HCT116 (cell line): Measurements from ENCODE around the gene VPS25. TPM values are rescaled to one million over a fixed set of nuclear protein-coding genes. Genes with fewer than 3 reads are reported as not detected.

Experiments
- ATAC-seq: fragments of 200-7000 bp; cut with Tn5 transposase; 2 replicates; pipeline ENCODE4 v1.9.1; 2020; ENCODE audit warnings: mild to moderate bottlenecking, moderate library complexity
- BruUV-seq: library from RNA; stranded (reverse); fragments of 400-500 nt; replicated peaks from 2 replicates; lab custom pipeline; 2021; lab: Mats Ljungman, UMichigan
- CTCF ChIA-PET: fragments of 300-600 bp; sonication (Branson Sonifier 250); formaldehyde crosslinking; loops from one replicate; lab custom pipeline; 2021; ENCODE audit warnings: antibody characterized with exemption; lab: Charles Lee
- POLR2A ChIA-PET: fragments of 300-600, 350-600 bp; sonication (Branson Sonifier 250); formaldehyde crosslinking; loops from one replicate; lab custom pipeline; 2021; ENCODE audit warnings: antibody characterized with exemption; lab: Charles Lee
- RAD21 ChIA-PET, 2 experiments: fragments of 300-600 bp; sonication (Branson Sonifier 250); formaldehyde crosslinking; loops; one replicate each; lab custom pipeline; 2023; ENCODE audit warnings: low total read pairs in 2 of 2; ENCODE audit not compliant: uncharacterized antibody in 2 of 2, unreplicated experiment in 2 of 2, low non-redundant PET in 1 of 2; lab: Charles Lee
- DNase-seq: peaks from one replicate; pipeline ENCODE4 v3.0.0-alpha.2; 2010; ENCODE audit warnings: low read depth, low spot score
- H2AFZ ChIP-seq: fragments of 200-600 bp; shearing (Covaris generic), sonication (generic); 2 replicates; pipeline ENCODE4 v1.6.1; 2017; ENCODE audit warnings: low read depth, mixed run types, mixed read lengths, antibody characterized with exemption, low read length; ENCODE audit not compliant: poor library complexity, severe bottlenecking
- H3K27ac ChIP-seq: 2 replicates; pipeline ENCODE4 v1.5.1; 2012; ENCODE audit warnings: low read depth, low read length
- H3K27me3 ChIP-seq: fragments of 200-600 bp; sonication (generic); 2 replicates; pipeline ENCODE4 v1.6.1; 2016; ENCODE audit warnings: mixed run types, low read length, mixed read lengths; ENCODE audit not compliant: insufficient read depth
- H3K36me3 ChIP-seq, 2 experiments: fragments of 200-500 bp in 1 of 2; fragments of 200-600 bp in 1 of 2; sonication (Bioruptor generic) in 1 of 2; sonication (generic) in 1 of 2; 2 replicates each; pipeline versions ENCODE4 v1.5.1 to v1.6.1; 2014 to 2016; ENCODE audit warnings: low read length in 2 of 2, inconsistent platforms in 1 of 2, mixed read lengths in 1 of 2, mixed run types in 1 of 2; ENCODE audit not compliant: insufficient read depth in 2 of 2, control insufficient read depth in 1 of 2
- H3K4me1 ChIP-seq, 2 experiments: fragments of 200-600 bp in 1 of 2; sonication (generic) in 1 of 2; 2 replicates each; pipeline versions ENCODE4 v1.5.1 to v1.6.1; 2012 to 2017; ENCODE audit warnings: low read length in 2 of 2, inconsistent platforms in 1 of 2, mild to moderate bottlenecking in 1 of 2, mixed read lengths in 1 of 2, mixed run types in 1 of 2, moderate library complexity in 1 of 2; ENCODE audit not compliant: insufficient read depth in 2 of 2, control insufficient read depth in 1 of 2
- H3K4me2 ChIP-seq: fragments of 200-600 bp; sonication (generic); 2 replicates; pipeline ENCODE4 v1.6.1; 2017; ENCODE audit warnings: mixed run types, low read length, mixed read lengths
- H3K4me3 ChIP-seq, 2 experiments: fragments of 200-600 bp in 1 of 2; sonication (generic) in 1 of 2; replicated peaks in 1 of 2; 2 replicates each; pipeline ENCODE4 v1.5.1; 2011 to 2016; ENCODE audit warnings: low read length in 2 of 2, control low read depth in 1 of 2, low read depth in 1 of 2, mild to moderate bottlenecking in 1 of 2, mixed read lengths in 1 of 2, mixed run types in 1 of 2
- H3K79me2 ChIP-seq: fragments of 200-600 bp; sonication (generic); 2 replicates; pipeline ENCODE4 v1.6.1; 2017; ENCODE audit warnings: mild to moderate bottlenecking, mixed run types, low read length, moderate library complexity, mixed read lengths; ENCODE audit not compliant: insufficient read depth
- H3K9ac ChIP-seq: fragments of 200-600 bp; sonication (generic); 2 replicates; pipeline ENCODE4 v1.6.1; 2016; ENCODE audit warnings: low read length, mixed read lengths
- H3K9me2 ChIP-seq: fragments of 200-600 bp; sonication (generic), shearing (Covaris generic); 2 replicates; pipeline ENCODE4 v1.6.1; 2017; ENCODE audit warnings: mixed run types, mild to moderate bottlenecking, moderate library complexity; ENCODE audit not compliant: insufficient read depth
- H3K9me3 ChIP-seq, 2 experiments: fragments of 200-500 bp in 1 of 2; fragments of 200-600 bp in 1 of 2; sonication (Bioruptor generic) in 1 of 2; sonication (generic) in 1 of 2; 2 replicates each; pipeline ENCODE4 v1.6.1; 2014 to 2017; ENCODE audit warnings: low read length in 2 of 2, mixed read lengths in 2 of 2, inconsistent platforms in 1 of 2, low read depth in 1 of 2, mild to moderate bottlenecking in 1 of 2, mixed run types in 1 of 2, moderate library complexity in 1 of 2; ENCODE audit not compliant: control insufficient read depth in 1 of 2, insufficient read depth in 1 of 2
- H4K20me1 ChIP-seq: fragments of 200-600 bp; sonication (generic), shearing (Covaris generic); 2 replicates; pipeline ENCODE4 v1.6.1; 2017; ENCODE audit warnings: mixed run types, mild to moderate bottlenecking, moderate library complexity; ENCODE audit not compliant: insufficient read depth
- CBX3 ChIP-seq: IDR thresholded peaks from 2 replicates; pipeline ENCODE4 v1.6.1; 2012; ENCODE audit warnings: low read depth
- CEBPB ChIP-seq: IDR thresholded peaks from 2 replicates; pipeline ENCODE4 v1.6.1; 2012; ENCODE audit warnings: low read depth
- EGR1 ChIP-seq: IDR thresholded peaks from 2 replicates; pipeline ENCODE4 v1.6.1; 2012; ENCODE audit warnings: low read depth
- EZH2 ChIP-seq: fragments of 200-600 bp; sonication (generic); IDR thresholded peaks from 2 replicates; pipeline ENCODE4 v1.6.1; 2017; ENCODE audit warnings: antibody characterized with exemption, mixed run types
- EZH2phosphoT487 ChIP-seq: fragments of 200-600 bp; IDR thresholded peaks from 2 replicates; pipeline ENCODE4 v1.6.1; 2018; ENCODE audit warnings: antibody characterized with exemption, borderline replicate concordance
- FOSL1 ChIP-seq: IDR thresholded peaks from 2 replicates; pipeline ENCODE4 v1.6.1; 2012; ENCODE audit warnings: low read depth
- JUND ChIP-seq: IDR thresholded peaks from 2 replicates; pipeline ENCODE4 v1.6.1; 2012
- POLR2A ChIP-seq: IDR thresholded peaks from 2 replicates; pipeline ENCODE4 v1.7.0; 2011; ENCODE audit warnings: borderline replicate concordance; ENCODE audit not compliant: insufficient read depth, insufficient read length; ENCODE audit errors: extremely low read depth
- POLR2AphosphoS5 ChIP-seq: IDR thresholded peaks from 2 replicates; pipeline ENCODE4 v1.6.1; 2011; ENCODE audit warnings: mild to moderate bottlenecking, low read depth, low read length, moderate library complexity
- RAD21 ChIP-seq: IDR thresholded peaks from 2 replicates; pipeline ENCODE4 v1.6.1; 2012; ENCODE audit warnings: low read depth, mild to moderate bottlenecking
- SIN3A ChIP-seq: IDR thresholded peaks from 2 replicates; pipeline ENCODE4 v1.6.1; 2012; ENCODE audit warnings: low read depth
- SP1 ChIP-seq: IDR thresholded peaks from 2 replicates; pipeline ENCODE4 v1.6.1; 2012; ENCODE audit warnings: low read depth
- TCF7L2 ChIP-seq: IDR thresholded peaks from 2 replicates; pipeline ENCODE4 v1.7.0; 2011; ENCODE audit warnings: borderline replicate concordance, inconsistent platforms; ENCODE audit not compliant: insufficient read depth, insufficient read length; ENCODE audit errors: extremely low read depth
- YY1 ChIP-seq: IDR thresholded peaks from 2 replicates; pipeline ENCODE4 v1.6.1; 2011; ENCODE audit warnings: low read length, low read depth, moderate library complexity, mild to moderate bottlenecking; ENCODE audit not compliant: insufficient replicate concordance; ENCODE audit errors: extremely low read depth
- ZNF274 ChIP-seq: fragments of 200-500 bp; sonication (Bioruptor generic); IDR thresholded peaks from 2 replicates; pipeline ENCODE4 v1.6.1; 2014; ENCODE audit warnings: mild to moderate bottlenecking, low read depth, low read length, inconsistent platforms
- intact Hi-C: fragments of 100-400 bp; cut with micrococcal nuclease; formaldehyde crosslinking; loops from 2 replicates; pipeline ENCODE4 v1.10.0; 2022
- total RNA-seq: library from RNA; stranded (reverse); gene quantifications from one replicate; pipeline ENCODE4 v1.2.1, GENCODE V29; 2021; ENCODE audit not compliant: unreplicated experiment
- TF ChIP-seq, protein P1 (sequence below), 3 experiments: fragments of 200-600 bp in 1 of 3; sonication (generic) in 1 of 3; IDR thresholded peaks in 2 of 3; conservative IDR thresholded peaks in 1 of 3; 2 replicates each; pipeline ENCODE4 v1.5.1; 2012 to 2017; ENCODE audit warnings: low read depth in 2 of 3, low read length in 2 of 3, antibody characterized with exemption in 1 of 3, borderline replicate concordance in 1 of 3, control low read depth in 1 of 3, mild to moderate bottlenecking in 1 of 3, mixed read lengths in 1 of 3, mixed run types in 1 of 3, moderate library complexity in 1 of 3; ENCODE audit not compliant: insufficient read depth in 1 of 3
- TF ChIP-seq, protein P2 (sequence below): IDR thresholded peaks from 2 replicates; pipeline ENCODE4 v1.6.1; 2012; ENCODE audit warnings: low read depth

The VPS25 gene
- total RNA-seq, 1 experiment from 2014 or later, result 57.0 TPM

DNA sequence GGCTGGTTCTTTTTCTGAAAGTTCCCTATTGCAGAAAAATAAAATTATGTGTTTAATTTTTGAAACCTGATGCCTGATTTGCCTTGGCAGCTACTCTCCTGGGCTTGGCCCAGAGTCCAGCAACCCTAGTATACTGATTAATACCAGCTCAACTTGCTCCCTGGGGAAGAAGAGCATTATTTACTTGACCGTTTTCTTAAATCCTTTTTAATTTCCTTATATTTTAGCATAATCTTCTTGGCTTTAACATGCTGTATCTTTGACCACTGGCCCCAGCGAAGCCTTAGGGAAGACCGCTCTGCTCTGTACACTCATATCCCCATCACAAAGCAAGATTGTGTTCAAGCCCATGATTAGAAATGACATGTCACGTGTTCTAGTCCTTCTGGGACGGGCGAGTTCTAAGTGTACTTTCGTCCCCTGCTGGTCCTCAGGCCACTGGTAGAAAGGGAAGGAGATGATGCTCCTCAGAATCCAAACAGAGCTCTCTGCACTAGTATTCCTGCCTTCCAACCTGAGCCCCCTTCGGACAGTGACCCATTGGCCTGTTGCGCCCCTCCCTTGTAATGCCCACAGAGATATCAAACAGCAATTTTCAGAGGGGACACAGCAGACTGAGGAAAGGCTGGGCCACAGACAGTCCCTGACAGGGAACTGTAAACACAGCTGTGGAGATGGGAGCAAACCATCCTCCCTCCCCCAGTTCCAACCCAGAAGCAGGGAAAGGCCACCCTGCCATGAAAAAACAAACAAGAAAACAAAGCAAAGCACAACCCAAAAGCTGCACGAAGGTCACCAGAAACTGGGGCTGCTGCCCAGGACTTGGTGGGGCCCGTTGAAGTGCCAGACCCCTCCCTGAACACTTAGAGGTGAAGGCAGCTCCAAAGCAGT lies 24.1 kb upstream of the VPS25 start:
- DNase-seq (no peak), ATAC-seq (no peak)
- Histone ChIP-seq H3K79me2 (peaks cover 3% of the 10 kb centered on the region; the same call in 1 of the 2 replicates), H3K4me1 (peaks cover 0 to 6% of the 10 kb centered on the region in 2 experiments; a peak in 3 of 4 replicates), H3K27ac (no peak overlapping the region), H3K27me3 (no peaks in the 10 kb centered on the region), H3K9me3 (no peaks in the 10 kb centered on the region), H2AFZ (no peak overlapping the region), H3K9ac (no peak overlapping the region), H3K9me2 (no peaks in the 10 kb centered on the region), H3K4me2 (no peak overlapping the region), H4K20me1 (no peaks in the 10 kb centered on the region), H3K4me3 (no peak overlapping the region), H3K36me3 (no peaks in the 10 kb centered on the region)
- intact Hi-C loops, result no loop called here
- ChIA-PET CTCF (interaction anchor here (1.7 to 3.1 kb wide), 2 partner anchors 11 to 15 kb away, joined by 4 to 24 read pairs; no protein-coding TSS in a partner anchor), POLR2A (interaction anchor here (0.7 kb wide), 1 partner anchor 567 kb away, joined by 3 read pairs; no protein-coding TSS in a partner anchor), RAD21 (no interaction called here)
- no peak for TF ChIP-seq EZH2phosphoT487
- TF ChIP-seq RAD21, result no peak
- TF ChIP-seq SP1, result no peak
- no peak for TF ChIP-seq EZH2
- TF ChIP-seq, protein P1, sequence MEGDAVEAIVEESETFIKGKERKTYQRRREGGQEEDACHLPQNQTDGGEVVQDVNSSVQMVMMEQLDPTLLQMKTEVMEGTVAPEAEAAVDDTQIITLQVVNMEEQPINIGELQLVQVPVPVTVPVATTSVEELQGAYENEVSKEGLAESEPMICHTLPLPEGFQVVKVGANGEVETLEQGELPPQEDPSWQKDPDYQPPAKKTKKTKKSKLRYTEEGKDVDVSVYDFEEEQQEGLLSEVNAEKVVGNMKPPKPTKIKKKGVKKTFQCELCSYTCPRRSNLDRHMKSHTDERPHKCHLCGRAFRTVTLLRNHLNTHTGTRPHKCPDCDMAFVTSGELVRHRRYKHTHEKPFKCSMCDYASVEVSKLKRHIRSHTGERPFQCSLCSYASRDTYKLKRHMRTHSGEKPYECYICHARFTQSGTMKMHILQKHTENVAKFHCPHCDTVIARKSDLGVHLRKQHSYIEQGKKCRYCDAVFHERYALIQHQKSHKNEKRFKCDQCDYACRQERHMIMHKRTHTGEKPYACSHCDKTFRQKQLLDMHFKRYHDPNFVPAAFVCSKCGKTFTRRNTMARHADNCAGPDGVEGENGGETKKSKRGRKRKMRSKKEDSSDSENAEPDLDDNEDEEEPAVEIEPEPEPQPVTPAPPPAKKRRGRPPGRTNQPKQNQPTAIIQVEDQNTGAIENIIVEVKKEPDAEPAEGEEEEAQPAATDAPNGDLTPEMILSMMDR (IDR thresholded peaks at IDR 0.05 in 2 of 3, conservative IDR thresholded peaks at IDR 0.05 in 1 of 3; ENCODE audit: borderline replicate concordance in 1 of 3, insufficient read depth in 1 of 3, low read depth in 2 of 3, low read length in 2 of 3), result no peak
- no peak for TF ChIP-seq ZNF274
- no peak for TF ChIP-seq EGR1
- TF ChIP-seq CEBPB, result no peak
- no peak for TF ChIP-seq SIN3A
- TF ChIP-seq, protein P2, sequence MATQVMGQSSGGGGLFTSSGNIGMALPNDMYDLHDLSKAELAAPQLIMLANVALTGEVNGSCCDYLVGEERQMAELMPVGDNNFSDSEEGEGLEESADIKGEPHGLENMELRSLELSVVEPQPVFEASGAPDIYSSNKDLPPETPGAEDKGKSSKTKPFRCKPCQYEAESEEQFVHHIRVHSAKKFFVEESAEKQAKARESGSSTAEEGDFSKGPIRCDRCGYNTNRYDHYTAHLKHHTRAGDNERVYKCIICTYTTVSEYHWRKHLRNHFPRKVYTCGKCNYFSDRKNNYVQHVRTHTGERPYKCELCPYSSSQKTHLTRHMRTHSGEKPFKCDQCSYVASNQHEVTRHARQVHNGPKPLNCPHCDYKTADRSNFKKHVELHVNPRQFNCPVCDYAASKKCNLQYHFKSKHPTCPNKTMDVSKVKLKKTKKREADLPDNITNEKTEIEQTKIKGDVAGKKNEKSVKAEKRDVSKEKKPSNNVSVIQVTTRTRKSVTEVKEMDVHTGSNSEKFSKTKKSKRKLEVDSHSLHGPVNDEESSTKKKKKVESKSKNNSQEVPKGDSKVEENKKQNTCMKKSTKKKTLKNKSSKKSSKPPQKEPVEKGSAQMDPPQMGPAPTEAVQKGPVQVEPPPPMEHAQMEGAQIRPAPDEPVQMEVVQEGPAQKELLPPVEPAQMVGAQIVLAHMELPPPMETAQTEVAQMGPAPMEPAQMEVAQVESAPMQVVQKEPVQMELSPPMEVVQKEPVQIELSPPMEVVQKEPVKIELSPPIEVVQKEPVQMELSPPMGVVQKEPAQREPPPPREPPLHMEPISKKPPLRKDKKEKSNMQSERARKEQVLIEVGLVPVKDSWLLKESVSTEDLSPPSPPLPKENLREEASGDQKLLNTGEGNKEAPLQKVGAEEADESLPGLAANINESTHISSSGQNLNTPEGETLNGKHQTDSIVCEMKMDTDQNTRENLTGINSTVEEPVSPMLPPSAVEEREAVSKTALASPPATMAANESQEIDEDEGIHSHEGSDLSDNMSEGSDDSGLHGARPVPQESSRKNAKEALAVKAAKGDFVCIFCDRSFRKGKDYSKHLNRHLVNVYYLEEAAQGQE, result no peak
- TF ChIP-seq POLR2A, result no peak
- no peak for TF ChIP-seq FOSL1
- TF ChIP-seq JUND, result no peak
- TF ChIP-seq POLR2AphosphoS5, result no peak
- TF ChIP-seq YY1, result no peak
- no peak for TF ChIP-seq CBX3
- no peak for TF ChIP-seq TCF7L2
- no TSS peak for BruUV-seq
